Stimulated activated CD4-positive, alpha-beta T cell treated with anti-CD3 and anti-CD28 coated beads, TNF-alpha, amount 100 ng/mL, for 24 hours (primary cell): ENCODE data around the gene COL6A6.
A peak's percentile ranks its signal among the peaks of the same experiment; 100 is the strongest.
"Not testable (repeated sequence)": the region's sequence is repeated elsewhere in the genome, so short reads cannot be mapped to it uniquely, and the experiment has no call there.

Experiments
- DNase-seq, 3 experiments: peaks; one replicate each; pipeline ENCODE4 v3.0.0-alpha.2; 2020; ENCODE audit warnings: low read depth in 3 of 3

The COL6A6 gene

GRCh38 chr3:130537673-130538304 is 20.8 kb downstream of the COL6A6 start:
- no peak for DNase-seq

- peak in 2 of 3 experiments; percentile 5 to 40 for DNase-seq
Measured at GRCh38 chr3:130539005-130539404, 22.0 kb downstream of the COL6A6 start.

DNA sequence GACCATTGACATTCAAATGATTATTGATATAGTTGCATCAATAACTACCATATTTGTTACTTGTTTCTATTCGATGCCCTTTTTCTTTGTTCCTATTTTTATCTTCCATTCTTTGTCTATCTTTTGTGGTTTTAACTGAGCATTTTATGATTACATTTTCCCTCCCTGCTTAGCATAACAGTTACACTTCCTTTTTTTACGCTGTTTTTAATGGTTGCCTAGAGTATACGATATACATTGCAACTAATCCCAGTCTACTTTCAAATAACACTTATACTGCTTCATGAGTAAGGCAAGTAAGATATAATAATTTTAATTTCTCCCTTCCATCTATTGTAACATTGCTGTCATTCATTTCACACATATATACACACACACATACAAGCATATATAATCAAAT is 26.3 kb downstream of the COL6A6 start:
- no peak for DNase-seq

DNA sequence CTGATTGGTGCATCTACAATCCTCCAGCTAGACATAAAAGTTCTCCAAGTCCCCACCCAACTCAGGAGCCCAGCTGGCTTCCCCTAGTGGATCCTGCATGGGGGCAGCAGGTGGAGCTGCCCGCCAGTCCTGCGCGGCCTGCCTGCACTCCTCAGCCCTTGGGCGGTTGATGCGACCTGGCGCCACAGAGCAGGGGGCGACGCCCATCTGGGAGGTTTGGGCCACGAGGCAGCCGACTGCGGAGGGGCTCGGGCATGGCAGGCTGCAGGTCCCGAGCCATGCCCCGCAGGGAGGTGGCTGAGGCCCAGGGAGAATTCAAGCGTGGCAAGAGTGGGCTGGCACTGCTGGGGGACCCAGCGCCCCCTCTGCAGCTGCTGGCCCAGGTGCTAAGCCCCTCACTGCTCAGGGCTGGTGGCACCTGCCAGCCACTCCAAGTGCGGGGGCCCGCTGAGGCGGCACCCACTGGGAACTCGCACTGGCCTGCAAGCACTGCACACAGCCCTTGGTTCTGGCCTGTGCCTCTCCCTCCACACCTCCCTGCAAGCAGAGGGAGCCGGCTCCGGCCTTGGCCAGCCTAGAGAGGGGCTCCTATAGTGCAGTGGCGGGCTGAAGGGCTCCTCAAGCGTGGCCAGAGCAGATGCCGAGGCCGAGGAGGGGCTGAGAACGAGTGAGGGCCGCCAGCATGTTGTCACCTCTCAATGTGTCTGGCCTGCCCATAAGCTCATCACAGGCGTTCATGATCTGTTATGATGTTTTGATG is 30.1 kb downstream of the COL6A6 start:
- no peak for DNase-seq

GRCh38 chr3:130547680-130548065 is 30.7 kb downstream of the COL6A6 start:
- not testable (repeated sequence) for DNase-seq

GRCh38 chr3:130548356-130548755 is 31.4 kb downstream of the COL6A6 start:
- no peak for DNase-seq

DNA sequence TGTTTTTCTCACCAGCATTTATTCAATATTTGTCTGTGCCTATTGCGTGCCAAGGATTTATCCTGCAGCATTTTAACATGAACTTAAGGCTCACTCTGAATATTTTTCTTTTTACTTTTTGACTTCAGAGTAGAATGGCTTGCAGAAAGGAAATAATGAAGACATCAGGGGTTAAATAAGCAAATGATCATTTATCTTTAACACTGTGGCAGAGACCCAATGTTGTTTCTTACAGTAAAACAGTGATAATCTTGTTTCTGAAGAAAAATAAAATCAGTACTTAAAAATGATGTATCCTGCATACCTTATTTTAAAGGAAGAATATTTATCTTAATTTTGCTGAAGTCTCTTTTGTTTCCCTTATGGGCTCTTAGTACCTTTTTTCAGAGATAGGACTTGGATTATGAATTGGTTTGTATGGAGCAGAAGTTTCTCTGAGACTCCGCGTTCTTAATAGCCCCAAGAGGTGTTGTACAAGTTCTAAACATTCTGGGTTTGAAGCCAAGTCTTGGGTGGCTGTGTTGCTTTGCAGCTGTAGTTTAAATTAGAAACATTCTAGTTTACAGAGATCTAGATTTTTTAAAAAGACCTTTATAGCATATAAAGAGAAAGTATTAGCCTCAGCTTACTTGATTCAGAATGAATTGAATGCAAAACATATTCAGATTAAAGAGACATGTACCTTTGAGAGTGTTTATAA is 40.5 kb downstream of the COL6A6 start:
- no peak for DNase-seq

DNA sequence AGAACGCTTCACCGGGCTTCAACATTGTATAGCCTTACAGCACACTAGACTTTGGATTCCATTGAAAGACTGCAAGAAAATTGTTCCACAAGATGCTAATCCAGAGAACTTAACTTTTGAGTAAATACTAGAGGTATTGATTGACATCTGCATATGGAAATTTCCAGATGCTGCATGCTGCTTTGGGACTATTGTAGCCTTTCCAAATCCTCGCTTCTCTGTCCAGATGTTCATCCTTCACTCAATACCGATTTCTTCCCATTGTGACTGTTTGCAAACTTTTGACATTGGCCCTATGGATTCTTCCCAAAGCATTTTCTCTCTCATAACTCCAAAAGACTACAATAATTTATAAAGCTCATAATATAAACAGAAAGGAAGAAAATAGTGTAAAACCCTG is 41.4 kb downstream of the COL6A6 start:
- DNase-seq = no peak

DNA sequence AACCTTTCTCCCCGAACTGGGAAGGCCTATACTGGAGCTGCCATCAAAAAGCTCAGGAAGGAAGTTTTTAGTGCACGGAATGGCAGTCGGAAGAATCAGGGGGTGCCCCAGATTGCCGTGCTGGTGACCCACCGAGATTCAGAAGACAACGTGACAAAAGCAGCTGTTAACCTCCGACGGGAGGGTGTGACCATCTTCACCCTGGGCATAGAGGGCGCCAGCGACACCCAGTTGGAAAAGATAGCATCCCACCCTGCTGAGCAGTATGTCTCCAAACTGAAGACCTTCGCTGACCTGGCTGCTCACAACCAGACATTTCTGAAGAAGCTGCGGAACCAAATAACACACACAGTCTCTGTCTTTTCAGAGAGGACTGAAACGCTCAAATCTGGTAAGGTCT is 48.2 kb downstream of the COL6A6 start:
- DNase-seq = no peak
